SU-DHL-6 (cell line): ENCODE measurements around the gene RNF114.

Experiments
- H2AFZ ChIP-seq: fragments of 200-600 bp; sonication (generic); 2 replicates; pipeline ENCODE4 v1.6.1; 2014; ENCODE audit warnings: low read depth, mild to moderate bottlenecking, moderate library complexity, mixed read lengths, antibody characterized with exemption, low read length; ENCODE audit not compliant: severe bottlenecking
- H3F3A ChIP-seq: fragments of 200-600 bp; shearing (Covaris generic); 2 replicates; pipeline ENCODE4 v1.6.0; 2016; ENCODE audit warnings: antibody characterized with exemption, mild to moderate bottlenecking; ENCODE audit not compliant: insufficient read depth
- H3K27ac ChIP-seq: fragments of 200-600 bp; sonication (generic); 2 replicates; pipeline ENCODE4 v1.5.1; 2016; ENCODE audit warnings: low read depth, mild to moderate bottlenecking, low read length, moderate library complexity, mixed read lengths
- H3K27me3 ChIP-seq: fragments of 200-600 bp; sonication (generic), shearing (Covaris generic); 2 replicates; pipeline ENCODE4 v1.6.0; 2014; ENCODE audit warnings: mild to moderate bottlenecking, low read length
- H3K36me3 ChIP-seq: fragments of 200-600 bp; sonication (generic); 2 replicates; pipeline ENCODE4 v1.6.1; 2014; ENCODE audit warnings: mild to moderate bottlenecking, low read length, mixed read lengths
- H3K4me2 ChIP-seq: fragments of 300-600, 200-600 bp; shearing (Covaris generic), sonication (generic); 2 replicates; pipeline ENCODE4 v1.6.0; 2014; ENCODE audit warnings: low read length, low read depth, mild to moderate bottlenecking; ENCODE audit not compliant: poor library complexity, severe bottlenecking
- H3K4me3 ChIP-seq: fragments of 200-600 bp; sonication (generic); 2 replicates; pipeline ENCODE4 v1.5.1; 2014; ENCODE audit warnings: antibody characterized with exemption, low read length, mild to moderate bottlenecking, mixed read lengths; ENCODE audit not compliant: insufficient read depth, poor library complexity, severe bottlenecking
- H3K79me2 ChIP-seq: fragments of 200-600 bp; sonication (generic); 2 replicates; pipeline ENCODE4 v1.6.1; 2014; ENCODE audit warnings: mild to moderate bottlenecking, low read length, moderate library complexity; ENCODE audit not compliant: insufficient read depth
- H3K9ac ChIP-seq: fragments of 200-600 bp; sonication (generic); 2 replicates; pipeline ENCODE4 v1.7.0; 2014; ENCODE audit warnings: mild to moderate bottlenecking, low read length
- H3K9me2 ChIP-seq: fragments of 200-600 bp; sonication (generic); replicated peaks from 2 replicates; pipeline ENCODE4 v1.6.1; 2014; ENCODE audit warnings: low read length; ENCODE audit not compliant: insufficient read depth
- H3K9me3 ChIP-seq: fragments of 200-600 bp; sonication (generic); 2 replicates; pipeline ENCODE4 v1.6.1; 2014; ENCODE audit warnings: low read length, mixed read lengths; ENCODE audit not compliant: insufficient read depth
- H4K20me1 ChIP-seq: fragments of 200-600 bp; sonication (generic); 2 replicates; pipeline ENCODE4 v1.6.1; 2014; ENCODE audit warnings: low read depth, mild to moderate bottlenecking, antibody characterized with exemption, low read length, moderate library complexity, mixed read lengths
- EZH2phosphoT487 ChIP-seq: fragments of 200-600 bp; sonication (generic), shearing (Covaris generic); conservative IDR thresholded peaks from 2 replicates; pipeline ENCODE4 v1.6.1; 2018; ENCODE audit warnings: mild to moderate bottlenecking, antibody characterized with exemption, low read length, moderate library complexity, mixed read lengths
- TF ChIP-seq, protein P1 (sequence below): fragments of 200-600 bp; sonication (generic); IDR thresholded peaks from one replicate; pipeline ENCODE4 v1.5.1; 2017; ENCODE audit warnings: antibody characterized with exemption, mild to moderate bottlenecking, low read length, moderate library complexity; ENCODE audit not compliant: insufficient read depth, poor library complexity, severe bottlenecking

The RNF114 gene

DNA sequence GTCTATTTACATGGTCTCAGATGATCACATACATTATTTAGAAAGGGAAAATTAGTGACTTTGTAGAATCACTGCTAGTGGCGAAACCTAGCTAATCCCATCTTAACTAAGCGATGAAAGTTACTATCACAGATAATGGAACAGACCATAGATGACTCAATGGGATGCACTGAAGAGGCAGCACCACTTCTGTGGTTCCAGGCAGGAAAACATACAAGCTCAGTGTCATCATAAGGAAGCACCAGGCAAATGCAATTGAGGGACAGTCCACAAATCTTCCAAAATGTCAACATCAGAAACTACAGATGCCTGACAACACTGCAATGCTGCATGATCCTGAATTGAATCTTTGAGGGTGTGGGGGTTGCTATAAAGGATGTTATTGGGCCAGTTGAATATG lies 30.7 kb downstream of the RNF114 start:
- no peaks in the 10 kb centered on the region for H3K36me3 ChIP-seq
- H3K9ac ChIP-seq: no peak overlapping the region
- H3K9me2 ChIP-seq: no peaks in the 10 kb centered on the region
- no peak overlapping the region for H2AFZ ChIP-seq
- H3K27ac ChIP-seq: no peak overlapping the region
- no peaks in the 10 kb centered on the region for H3K9me3 ChIP-seq
- no peak overlapping the region for H3K4me2 ChIP-seq
- H4K20me1 ChIP-seq: no peaks in the 10 kb centered on the region
- H3K79me2 ChIP-seq: no peaks in the 10 kb centered on the region
- TF ChIP-seq EZH2phosphoT487: no peak
- TF ChIP-seq, protein P1, sequence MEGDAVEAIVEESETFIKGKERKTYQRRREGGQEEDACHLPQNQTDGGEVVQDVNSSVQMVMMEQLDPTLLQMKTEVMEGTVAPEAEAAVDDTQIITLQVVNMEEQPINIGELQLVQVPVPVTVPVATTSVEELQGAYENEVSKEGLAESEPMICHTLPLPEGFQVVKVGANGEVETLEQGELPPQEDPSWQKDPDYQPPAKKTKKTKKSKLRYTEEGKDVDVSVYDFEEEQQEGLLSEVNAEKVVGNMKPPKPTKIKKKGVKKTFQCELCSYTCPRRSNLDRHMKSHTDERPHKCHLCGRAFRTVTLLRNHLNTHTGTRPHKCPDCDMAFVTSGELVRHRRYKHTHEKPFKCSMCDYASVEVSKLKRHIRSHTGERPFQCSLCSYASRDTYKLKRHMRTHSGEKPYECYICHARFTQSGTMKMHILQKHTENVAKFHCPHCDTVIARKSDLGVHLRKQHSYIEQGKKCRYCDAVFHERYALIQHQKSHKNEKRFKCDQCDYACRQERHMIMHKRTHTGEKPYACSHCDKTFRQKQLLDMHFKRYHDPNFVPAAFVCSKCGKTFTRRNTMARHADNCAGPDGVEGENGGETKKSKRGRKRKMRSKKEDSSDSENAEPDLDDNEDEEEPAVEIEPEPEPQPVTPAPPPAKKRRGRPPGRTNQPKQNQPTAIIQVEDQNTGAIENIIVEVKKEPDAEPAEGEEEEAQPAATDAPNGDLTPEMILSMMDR: no peak
- no peak overlapping the region for H3K4me3 ChIP-seq
- no peaks in the 10 kb centered on the region for H3K27me3 ChIP-seq
- H3F3A ChIP-seq: no peaks in the 10 kb centered on the region

DNA sequence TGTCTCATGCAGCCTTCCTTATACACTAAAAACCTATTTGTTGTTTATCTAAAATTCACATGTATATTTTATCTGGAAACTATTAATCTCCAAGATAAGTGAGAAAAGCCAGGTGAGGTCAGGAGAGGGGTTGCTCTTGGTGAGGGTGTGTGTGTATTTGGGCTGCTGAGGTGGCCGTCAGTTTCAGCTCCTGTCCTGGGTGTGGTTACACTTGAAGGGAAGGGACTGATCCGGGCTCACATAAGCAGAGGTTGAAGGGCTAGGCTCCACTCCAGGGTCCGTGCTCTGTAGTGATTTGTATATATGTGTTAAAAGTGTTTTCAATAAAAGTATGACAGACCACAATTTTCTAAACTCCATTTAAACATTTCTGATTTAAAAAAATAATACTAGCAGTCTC lies 33.0 kb downstream of the RNF114 start:
- Histone ChIP-seq H3K27me3 (no peaks in the 10 kb centered on the region), H3K36me3 (no peaks in the 10 kb centered on the region), H3F3A (no peaks in the 10 kb centered on the region), H3K9me3 (no peaks in the 10 kb centered on the region), H3K9me2 (no peaks in the 10 kb centered on the region), H3K4me3 (no peak overlapping the region), H3K9ac (no peak overlapping the region), H4K20me1 (no peaks in the 10 kb centered on the region), H3K27ac (no peak overlapping the region), H3K4me2 (no peak overlapping the region), H3K79me2 (no peaks in the 10 kb centered on the region), H2AFZ (no peak overlapping the region)
- TF ChIP-seq, protein P1: no peak
- TF ChIP-seq EZH2phosphoT487: no peak

DNA sequence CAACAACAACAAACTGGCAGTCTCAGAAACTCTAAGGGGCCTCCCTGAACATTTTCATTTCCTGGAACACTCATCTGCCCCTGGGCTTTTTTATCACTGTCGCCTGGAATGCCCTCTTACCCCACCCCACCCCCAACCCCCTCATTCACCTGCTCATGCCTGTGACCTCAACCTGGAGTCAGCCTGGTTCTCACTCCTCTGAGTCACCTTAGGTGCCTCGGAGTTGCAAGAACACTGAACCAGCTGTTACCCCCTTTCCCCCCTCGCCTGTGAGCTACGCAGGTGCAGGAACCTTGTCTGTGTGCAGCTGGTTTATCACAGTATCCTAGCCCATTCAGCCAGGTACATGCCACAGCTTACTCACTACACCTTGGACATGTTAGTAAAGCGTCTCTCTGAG lies 33.7 kb downstream of the RNF114 start:
- Histone ChIP-seq H4K20me1 (no peaks in the 10 kb centered on the region), H3K9me3 (no peaks in the 10 kb centered on the region), H3K27me3 (no peaks in the 10 kb centered on the region), H3K36me3 (no peaks in the 10 kb centered on the region), H3K27ac (no peak overlapping the region), H3K79me2 (no peaks in the 10 kb centered on the region), H3K9ac (no peak overlapping the region), H3F3A (no peaks in the 10 kb centered on the region), H3K4me2 (no peak overlapping the region), H3K4me3 (no peak overlapping the region), H2AFZ (no peak overlapping the region), H3K9me2 (no peaks in the 10 kb centered on the region)
- no peak for TF ChIP-seq EZH2phosphoT487
- TF ChIP-seq, protein P1: no peak

DNA sequence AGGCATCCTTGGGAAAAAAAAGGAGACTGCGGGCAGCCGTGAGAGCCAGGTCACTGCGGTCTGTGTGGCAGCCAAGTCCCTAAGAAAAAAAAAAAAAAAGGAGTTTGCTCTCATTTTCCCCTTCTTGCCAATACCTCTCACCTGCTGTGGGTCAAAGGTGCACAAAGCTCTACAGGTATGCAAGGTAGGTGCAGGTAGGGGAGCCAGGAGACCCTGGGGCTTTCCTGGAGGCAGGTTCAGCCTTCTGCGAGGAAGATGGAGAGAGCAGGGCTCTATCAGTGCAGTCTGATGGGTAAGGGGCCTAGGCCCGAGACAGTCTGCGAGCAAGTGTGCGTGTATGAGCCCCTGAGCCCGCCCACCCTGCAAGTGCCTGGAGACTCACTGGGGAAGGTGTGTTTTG lies 34.3 kb downstream of the RNF114 start:
- H4K20me1 ChIP-seq: no peaks in the 10 kb centered on the region
- H3K9me3 ChIP-seq: no peaks in the 10 kb centered on the region
- no peak overlapping the region for H2AFZ ChIP-seq
- H3K9me2 ChIP-seq: no peaks in the 10 kb centered on the region
- H3K36me3 ChIP-seq: no peaks in the 10 kb centered on the region
- H3K4me3 ChIP-seq: no peak overlapping the region
- no peak for TF ChIP-seq EZH2phosphoT487
- TF ChIP-seq, protein P1: no peak
- H3K27me3 ChIP-seq: no peaks in the 10 kb centered on the region
- no peak overlapping the region for H3K4me2 ChIP-seq
- no peak overlapping the region for H3K9ac ChIP-seq
- no peaks in the 10 kb centered on the region for H3K79me2 ChIP-seq
- no peaks in the 10 kb centered on the region for H3F3A ChIP-seq
- no peak overlapping the region for H3K27ac ChIP-seq
